Stimulated activated CD4-positive, alpha-beta T cell treated with anti-CD3 and anti-CD28 coated beads, Interleukin-15, amount 100 ng/mL, for 24 hours (primary cell): ENCODE measurements around the gene ZW10.
"Not testable (repeated sequence)": the region's sequence is repeated elsewhere in the genome, so short reads cannot be mapped to it uniquely, and the experiment has no call there.

ENCODE experiments used
- DNase-seq: peaks from one replicate; pipeline ENCODE4 v3.0.0-alpha.2; 2020

The ZW10 gene

DNA sequence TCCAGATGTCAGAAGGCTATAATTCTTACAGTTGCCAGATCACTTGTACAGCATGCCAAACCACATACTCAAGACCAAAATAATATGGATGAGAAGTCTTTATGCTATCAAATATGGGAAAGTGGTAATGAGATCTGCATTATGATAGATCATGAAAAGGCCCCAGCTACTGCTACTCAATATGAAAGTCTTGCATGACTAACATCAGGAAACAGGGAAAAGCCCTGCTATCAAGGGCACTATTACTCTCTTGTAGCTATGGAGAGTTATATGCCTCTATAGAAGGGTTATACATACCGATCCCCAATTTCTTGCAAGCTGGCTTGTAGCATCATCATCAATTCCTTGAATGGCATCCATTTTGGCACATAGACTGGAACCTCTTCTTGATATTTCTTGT is 37.2 kb downstream of the ZW10 start:
- DNase-seq, result no peak

DNA sequence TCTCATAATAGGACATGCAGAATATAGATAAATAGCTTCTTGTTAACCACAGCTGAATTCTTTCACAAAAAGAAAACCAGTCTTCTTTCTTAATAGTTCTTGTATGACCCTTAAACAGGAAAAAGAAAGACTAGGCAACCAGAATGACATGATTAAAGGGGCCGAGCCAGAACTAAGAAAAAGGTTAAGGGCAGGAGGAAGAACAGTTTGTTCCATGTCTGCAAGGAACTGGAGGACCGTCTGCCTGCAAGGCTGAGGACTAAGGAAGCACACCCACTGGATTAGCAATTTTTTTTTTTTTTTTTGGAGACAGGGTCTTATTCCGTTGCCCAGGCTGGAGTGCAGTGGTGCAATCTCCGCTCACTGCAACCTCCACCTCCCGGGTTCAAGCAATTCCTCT is 41.4 kb downstream of the ZW10 start:
- DNase-seq, result no peak

DNA sequence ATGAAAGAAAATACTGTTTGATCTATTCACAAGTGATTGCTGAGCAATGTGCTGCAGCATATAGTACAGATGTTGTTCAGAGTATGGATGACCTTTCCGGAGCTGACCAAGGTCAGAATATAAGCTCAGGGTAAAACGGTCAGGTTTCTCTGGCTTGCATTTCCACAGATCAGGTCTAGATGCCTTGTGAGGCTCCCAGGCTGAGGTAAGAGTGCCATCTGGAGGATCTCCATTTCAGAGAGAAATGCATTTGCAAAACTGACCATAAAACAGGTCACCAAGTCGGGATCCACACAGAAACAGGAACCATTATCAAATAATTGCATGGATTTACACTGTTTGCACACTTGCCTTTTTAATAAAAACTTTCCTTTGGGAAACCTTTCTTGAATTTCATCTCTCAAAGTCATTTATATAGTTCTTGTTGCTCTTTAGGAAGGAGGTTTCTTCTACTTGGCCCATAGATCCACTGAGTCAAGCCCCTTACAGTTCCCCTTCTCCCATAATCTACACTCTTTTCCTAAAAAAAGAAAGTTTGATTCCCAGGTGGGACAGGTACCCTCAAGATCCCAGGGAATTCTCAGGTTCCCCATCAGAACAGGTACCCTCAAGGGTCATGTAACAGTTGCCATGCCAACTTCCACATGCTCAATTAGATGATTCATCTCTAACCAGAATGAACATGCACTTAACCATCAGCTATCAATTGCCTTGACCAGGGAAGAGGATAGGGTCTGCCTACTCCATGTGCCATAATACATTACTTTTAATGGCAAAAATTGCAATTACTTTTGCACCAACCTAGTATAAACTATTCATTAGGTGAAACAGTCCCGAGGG is 42.4 kb downstream of the ZW10 start:
- DNase-seq, result no peak

DNA sequence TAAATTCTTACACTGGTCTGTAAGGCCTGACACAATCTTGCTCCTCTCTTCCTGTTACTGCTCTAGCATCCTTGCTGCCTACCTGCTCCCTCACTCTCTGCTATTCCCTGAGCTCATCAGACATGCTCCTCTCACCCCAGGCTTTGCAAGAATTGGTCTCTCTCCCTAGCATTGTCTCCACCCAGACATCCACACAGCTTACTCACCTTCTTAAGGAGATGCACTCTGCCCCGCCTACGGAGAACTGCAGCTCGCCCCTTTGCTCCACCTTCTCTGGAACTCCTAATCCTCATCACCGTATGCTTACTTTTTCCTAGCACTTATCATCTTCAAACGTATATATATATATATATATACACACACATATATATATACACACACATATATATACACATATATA is 44.0 kb downstream of the ZW10 start:
- no peak for DNase-seq

DNA sequence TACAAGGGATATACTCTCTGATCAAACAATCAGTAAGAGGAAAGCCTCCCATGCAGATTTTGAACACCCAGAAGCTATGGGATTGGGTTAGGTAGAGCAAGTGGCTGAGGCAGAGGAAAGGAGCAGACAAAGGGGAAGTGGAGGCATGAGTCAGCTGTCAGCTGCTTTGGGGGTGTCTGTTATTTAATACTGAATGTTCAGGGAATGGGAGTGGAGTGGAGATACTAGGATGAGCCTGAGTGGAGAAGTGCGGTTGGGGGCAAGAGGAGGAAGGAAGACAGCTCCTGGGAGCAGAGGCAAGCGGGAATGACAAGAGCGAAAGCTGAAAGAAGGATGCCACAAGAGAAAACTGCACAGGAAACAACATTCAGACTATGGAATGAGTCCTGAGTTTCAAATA is 44.7 kb downstream of the ZW10 start:
- DNase-seq, result no peak

DNA sequence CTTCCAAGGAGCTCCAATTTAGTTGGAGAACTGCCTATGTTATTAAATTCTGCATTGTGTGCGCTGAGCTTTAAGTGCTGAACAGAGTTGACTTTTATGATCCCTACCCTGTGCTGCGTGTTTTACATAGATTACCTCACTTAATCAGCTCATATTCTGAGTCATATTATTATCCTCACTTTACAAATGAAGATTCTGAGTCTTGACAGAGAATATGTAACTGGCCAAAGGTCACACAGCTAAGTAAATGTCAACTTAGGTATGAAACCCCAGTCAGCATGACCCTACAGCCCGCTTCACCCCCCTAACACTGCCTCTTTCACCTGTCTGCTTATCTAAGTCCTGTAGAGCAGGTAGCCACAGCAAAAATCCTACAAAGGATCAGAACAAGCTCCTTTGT is 47.6 kb downstream of the ZW10 start:
- no peak for DNase-seq

DNA sequence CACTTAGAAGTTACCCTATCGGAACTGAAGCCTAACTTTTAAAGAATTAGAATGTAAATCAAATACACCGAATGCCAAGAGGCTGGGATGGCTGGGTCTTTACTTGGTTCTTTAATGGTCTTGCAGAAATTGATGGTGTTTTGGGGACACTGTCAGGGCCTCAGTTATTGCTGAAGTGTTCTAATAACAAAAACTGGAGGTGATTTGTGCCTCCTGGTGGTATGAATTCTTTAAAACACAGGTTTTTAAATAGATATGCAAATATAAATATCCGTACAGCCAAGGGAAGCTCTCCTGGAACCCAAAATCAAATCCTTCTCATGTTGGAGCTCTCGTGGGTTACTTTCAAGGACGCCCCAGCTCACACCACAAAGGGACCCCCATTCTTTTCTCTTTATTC is 48.1 kb downstream of the ZW10 start:
- DNase-seq, result no peak

DNA sequence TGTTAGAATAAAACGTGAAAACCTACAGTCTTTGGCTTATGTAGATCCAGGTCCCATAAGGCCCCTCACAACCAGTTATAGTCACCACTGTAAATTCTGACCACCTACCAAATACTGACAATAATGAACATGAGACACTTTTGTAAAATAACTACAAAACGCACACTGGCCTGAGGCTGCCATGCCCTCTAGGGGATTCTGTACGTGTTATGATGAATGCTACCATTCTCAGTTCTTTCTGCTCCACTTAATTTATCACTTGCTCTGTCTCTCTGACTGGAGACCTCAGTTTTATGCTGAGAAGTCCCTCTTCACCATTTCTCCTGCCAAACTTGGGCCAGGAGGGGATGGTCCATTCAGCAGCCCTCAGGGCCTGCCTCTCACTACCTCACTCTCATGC is 48.7 kb downstream of the ZW10 start:
- no peak for DNase-seq

DNA sequence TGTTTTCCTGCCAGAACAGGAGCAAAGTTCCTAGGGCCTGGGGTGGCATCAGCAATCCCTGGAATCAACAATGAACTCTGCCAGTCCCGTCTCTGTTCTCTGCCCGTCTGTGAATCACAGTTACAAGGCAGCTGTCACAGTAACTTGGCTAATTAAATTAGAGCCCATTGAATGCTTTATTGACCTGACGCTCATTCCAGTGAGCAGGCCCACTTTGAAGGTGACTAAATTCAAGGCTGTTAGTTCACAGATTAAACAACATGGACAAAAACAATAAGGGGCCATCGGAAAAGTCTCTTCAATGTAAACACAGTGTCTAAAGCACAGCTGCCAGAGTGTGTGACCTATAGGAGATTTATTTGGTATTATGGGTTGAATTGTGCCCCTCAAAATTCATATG is 49.7 kb downstream of the ZW10 start:
- DNase-seq, result no peak

DNA sequence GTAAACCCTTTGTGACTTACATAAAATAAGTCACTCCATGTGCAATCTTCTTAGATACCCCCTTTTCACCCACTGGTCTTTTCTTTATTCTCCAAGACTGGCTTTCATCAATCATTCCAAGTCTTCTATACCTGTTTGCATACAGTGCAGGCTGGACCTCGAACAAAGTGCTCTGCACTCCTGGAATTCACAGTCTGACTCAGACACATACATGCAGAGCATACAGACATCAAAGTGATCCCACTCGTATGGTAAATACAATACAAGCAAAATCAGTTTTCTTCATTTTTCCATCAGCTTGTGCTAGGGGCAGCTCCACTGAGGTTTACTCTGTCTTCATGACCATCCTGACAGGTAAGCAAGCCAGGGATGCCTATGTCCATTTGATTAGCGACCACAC is 50.6 kb downstream of the ZW10 start:
- DNase-seq, result no peak

DNA sequence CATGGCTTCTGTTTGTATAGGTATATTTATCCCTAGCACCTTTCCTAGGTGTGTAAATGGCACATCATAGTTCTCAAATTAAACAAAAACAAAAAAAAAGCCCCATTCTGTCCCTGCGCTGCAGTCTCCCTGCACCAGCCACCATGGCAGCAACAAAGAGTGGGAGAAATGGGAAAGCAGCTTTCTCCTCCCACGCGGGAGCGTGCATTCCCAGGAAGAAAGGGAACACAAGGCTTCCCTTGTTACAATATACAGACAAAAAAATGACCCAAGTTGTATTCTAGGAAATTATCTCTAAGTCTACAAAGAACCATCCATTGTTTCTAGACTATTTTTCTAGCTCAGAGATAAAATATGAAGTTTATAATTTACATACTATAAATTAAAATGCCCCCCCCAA is 51.3 kb downstream of the ZW10 start:
- no peak for DNase-seq

DNA sequence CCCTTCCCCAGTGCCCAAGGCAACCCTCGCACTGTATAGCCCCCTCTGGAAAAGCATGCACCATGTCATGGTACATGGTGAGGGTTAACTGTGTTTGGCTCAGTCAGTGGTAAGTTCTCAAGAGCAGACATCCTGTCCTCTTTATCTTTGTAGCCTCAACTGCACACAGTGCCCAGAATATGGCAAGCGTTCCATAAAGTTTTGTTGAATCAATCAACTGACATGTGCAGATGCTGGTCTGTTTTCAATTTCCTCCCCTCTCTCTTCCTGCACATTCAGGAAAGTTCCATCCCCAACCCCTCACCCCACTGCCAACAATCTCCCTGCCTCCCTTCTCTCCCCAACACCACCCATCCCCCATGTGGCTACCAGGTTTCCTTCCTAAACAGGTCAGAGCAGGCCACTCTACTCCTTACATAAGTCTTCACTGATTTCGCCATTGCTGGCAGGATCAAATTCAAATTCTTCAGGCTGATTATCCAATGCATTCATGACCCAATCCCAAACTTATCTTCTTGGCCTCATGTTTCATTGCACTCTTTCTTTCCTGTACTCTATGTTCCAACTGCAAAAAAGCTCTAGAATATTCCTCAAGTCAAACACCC is 51.9 kb downstream of the ZW10 start:
- DNase-seq, result no peak

DNA sequence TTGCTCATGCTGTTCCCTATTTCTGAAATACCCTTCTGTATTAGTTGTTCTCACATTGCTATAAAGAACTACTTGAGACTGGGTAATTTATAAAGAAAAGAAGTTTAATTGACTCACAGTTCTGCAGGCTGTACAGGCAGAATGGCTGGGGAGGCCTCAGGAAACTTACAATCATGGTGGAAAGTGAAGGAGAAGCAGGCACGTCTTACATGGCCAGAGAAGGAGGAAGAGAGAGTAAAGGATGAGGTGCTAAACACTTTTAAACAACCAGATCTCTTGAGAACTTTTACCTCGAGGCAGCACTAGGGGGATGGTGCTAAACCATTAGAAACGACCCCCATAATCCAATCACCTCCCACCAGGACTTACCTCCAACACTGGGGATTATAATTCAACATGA is 53.0 kb downstream of the ZW10 start:
- not testable (repeated sequence) for DNase-seq

DNA sequence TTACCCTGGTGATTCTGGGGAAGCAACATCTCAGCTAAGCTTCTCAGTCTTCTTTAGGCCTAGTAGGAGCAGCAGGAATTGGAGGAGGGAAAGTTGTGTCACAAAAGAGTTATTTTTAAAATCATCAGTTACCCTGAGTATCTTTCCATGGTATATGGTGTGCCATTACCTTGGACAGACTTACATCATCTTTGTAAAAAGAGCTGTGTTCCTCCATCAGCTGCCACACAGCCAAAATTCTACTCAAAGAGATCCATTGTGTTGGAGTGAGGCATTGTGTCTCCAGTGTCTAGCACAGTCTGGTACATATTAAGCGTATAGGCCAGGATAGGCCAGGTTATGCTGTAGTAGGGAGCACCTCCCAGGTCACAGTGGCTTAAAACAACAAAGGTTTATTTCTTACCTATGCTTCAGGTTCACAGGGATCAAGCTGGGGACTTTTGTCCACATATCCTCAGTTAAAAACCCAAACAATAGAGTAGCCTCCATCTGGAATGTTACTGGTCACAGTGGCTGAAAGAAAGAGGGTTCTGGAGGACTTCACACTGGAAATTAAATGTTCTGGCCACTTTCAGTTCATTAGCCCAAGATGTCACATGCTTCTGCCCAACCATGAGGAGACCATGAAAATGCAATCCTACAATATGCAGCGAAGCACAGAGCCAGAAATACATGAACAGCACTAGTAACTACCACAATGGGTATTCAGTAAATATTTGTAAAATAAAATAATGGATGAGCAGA is 57.4 kb downstream of the ZW10 start:
- DNase-seq, result no peak

DNA sequence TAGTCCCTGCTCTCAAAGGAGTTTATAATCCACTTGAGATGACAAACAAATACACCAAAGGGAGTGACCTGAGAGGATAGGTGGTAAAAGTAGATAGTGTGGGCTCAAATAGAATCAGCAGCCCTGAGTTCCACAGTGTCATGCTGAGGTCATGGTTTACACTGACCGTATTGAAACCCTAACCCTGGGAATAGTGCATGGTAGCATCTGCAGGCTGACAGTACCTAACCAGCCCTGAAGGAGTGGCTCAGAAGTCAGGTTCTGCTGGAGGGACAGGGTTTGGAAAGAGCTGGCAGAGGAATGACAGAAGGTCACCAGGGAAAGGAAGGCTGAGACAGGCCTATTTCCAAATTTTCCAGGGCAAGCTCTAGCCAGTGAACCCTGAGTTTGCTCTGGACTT is 58.2 kb downstream of the ZW10 start:
- no peak for DNase-seq

DNA sequence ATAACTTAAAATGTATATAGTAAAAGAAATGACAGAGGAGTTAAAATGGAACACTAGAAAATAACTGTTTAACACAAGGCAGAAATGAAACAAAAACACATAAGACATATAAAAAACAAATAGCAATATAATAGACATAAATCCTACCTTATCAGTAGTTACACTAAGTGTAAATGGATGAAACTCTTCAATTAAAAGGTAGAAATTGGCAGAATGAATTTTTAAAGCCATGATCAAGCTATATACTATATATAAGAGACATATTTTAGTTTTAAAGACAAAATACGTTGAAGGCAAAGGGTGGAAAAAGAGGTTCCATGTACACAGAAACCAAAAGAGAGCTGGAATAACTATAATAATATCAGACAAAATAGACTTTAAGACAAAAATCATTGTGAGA is 62.5 kb downstream of the ZW10 start:
- DNase-seq, result no peak

DNA sequence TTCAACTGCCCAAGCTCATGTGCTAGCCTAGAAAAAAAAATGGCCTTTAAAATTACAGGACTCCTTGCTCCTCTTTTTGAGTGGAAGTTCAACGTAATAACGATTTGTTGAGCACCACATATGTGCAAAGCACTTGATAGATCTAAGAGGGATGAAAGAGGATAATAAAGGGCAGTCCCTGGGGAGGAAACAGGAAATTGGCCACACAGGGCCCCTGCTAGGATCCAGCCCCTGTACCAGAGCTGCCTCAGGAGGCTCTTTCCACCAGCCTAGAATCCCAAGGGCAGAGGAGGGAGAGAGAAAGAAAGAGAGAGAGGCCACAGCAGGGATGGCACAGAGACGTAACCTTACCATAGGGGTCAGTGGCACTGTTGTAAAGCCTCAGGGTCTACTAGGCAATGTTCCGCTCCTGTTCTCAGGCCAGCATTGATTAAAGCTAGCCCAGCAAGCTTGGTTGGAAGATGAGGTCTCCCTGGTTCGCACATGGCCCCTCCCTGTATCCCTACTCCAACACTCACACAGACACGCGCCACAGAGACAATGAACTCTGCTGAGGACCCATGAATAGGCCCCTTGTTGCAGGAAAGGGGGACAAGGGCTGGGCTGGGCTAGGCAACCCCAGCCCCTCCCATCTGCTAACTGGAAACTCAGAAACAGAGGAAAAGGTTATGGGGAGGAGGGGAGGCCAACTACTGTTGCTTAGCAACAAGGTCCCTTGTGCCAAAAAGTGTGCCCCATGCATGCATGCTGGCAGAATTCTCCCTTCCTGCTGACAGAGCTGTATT is 67.4 kb downstream of the ZW10 start, which contains the start of gene TMPRSS5:
TSS of gene TMPRSS5 (minus strand) at position 438 of the 785 bp plus-strand sequence. CDS start at position 354, 84 bp downstream.
- no peak for DNase-seq

DNA sequence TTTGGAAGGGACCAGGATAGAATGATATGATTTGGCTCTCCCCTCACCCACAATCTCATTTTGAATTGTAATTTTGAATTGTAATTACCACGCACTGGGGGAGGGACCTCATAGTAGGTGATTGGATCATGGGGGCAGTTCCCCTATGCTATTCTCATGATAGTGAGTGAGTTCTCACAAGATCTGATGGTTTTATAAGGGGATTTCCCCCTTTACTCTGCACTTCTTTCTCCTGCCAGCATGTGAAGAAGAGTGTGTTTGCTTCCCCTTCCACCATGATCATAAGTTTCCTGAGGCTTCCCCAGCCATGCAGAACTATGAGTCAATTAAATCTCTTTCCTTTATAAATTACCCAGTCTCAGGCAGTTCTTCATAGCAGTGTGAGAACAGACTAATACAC is 69.9 kb downstream of the ZW10 start:
- DNase-seq, result not testable (repeated sequence)

DNA sequence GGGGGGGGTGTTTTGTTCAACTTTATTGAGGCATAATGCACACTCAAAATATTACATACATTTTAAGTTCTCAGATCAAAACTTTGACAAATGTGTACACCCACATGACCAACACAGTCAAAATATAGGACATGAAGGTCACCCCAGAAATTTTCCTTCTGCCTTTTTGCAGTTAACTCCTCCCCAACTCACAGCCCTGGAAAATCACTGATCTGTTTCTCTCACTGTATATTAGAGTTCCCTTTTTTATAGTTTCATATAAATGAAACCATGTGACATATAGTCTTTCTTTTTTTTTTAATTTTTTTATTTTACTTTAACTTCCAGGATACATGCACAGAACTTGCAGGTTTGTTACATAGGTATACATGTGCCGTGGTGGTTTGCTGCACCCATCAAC is 72.0 kb downstream of the ZW10 start:
- DNase-seq, result no peak

DNA sequence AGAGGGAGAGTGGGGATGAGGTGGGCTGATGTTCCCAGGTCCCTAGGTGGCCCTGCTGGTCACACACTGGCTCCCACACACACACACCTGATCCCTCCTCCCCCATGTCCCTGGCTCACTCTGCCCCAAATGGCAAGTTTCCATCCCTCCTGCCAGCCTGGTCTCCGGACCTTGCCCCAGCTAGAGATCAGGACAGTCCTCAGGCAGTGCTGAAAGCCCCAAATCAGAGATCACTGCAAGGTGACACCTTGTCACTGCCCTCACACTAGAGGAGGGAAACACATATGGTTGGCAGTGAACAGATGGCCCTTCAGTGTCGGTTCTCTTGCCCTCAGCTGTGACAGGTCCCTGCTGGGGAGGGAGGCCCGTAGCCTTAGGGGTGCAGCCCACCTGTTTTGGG is 75.0 kb downstream of the ZW10 start:
- DNase-seq, result no peak

DNA sequence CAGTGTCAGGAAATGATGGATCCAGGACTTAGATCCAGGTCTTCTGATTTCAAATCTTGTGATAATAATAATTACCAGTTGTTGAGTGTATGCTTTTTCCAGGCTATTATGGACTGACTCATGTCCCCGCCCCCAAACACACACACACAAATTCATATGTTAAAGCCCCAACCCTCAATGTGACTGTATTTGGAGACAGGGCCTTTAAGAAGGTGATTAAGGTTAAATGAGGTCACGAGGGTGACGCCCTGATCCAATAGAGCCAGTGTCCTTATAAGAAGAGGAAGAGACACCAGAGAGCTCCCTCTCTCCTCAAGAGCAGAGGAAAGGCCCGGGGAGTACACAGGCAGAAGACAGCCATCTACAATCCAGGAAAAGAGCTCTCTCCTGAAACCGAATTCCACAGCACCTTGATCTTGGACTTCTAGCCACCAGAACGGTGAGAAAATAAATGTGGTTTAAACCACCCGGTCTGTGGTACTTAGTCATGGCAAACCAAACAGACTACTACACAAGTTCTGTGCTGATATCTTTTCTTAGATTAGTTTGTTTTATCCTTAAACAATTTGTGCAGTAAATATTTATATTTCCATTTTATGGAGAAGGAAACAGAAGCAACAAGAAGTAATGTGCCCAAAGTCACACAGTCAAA is 75.6 kb downstream of the ZW10 start:
- DNase-seq, result no peak

DNA sequence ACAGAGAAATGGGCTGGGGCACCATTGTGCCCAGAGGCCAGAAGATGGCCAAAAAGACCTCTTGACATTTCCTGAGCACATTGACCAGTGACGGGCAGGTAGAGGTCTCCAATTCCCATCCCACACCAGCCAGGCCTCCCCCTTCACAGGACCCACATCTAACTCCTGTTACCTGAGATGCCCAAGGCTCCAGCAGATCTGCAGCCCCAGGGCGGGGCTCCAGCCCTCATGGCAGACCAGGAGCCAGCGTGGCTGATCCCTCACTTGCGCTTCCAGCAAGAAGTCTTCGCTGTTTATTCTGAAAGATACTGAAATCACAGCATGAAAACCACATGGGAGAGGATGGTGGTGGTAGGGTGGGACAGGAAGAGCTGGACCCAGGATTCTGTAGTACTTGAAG is 76.4 kb downstream of the ZW10 start:
- DNase-seq, result no peak

DNA sequence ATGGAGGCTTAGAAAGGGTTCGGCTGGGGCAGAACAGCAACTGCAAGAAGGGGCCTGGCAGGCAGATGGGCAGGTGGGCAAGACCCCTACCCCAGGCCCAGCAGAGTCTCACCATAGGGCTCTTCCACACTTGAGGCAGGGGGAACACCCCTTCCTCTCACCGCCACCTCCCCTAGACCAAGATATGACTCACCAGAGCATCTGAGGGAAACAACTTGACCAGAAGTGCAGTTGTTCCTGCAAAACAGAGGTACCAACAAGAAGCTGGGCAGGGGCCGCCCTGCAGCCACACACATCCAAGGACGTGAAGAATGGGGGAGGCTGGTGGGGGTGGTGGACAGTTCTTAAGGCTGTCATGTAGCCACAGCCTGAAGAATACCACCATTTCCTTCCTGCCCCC is 78.3 kb downstream of the ZW10 start:
- no peak for DNase-seq
